GM19452 (cell line): ENCODE results near the gene KMO.

ENCODE experiments used
- ATAC-seq: cut with Tn5 transposase; IDR thresholded peaks from one replicate; pipeline ENCODE4 v1.9.1; 2021; ENCODE audit not compliant: unreplicated experiment

Gene KMO

DNA sequence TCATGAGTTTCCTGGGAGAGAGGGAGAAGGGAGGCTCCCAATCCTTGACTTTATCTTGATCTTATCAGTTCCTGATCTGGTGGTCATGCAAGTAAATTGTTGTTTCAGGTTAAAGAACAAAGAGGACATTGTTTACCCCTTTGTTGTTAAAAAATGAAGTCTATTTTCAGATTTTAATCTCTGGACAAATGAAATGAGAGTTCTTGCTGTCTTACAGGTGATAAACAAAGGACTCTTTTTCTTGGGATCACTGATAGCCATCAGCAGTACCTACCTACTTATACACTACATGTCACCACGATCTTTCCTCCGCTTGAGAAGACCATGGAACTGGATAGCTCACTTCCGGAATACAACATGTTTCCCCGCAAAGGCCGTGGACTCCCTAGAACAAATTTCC is 59.6 kb downstream of the KMO start:
- ATAC-seq = no peak

DNA sequence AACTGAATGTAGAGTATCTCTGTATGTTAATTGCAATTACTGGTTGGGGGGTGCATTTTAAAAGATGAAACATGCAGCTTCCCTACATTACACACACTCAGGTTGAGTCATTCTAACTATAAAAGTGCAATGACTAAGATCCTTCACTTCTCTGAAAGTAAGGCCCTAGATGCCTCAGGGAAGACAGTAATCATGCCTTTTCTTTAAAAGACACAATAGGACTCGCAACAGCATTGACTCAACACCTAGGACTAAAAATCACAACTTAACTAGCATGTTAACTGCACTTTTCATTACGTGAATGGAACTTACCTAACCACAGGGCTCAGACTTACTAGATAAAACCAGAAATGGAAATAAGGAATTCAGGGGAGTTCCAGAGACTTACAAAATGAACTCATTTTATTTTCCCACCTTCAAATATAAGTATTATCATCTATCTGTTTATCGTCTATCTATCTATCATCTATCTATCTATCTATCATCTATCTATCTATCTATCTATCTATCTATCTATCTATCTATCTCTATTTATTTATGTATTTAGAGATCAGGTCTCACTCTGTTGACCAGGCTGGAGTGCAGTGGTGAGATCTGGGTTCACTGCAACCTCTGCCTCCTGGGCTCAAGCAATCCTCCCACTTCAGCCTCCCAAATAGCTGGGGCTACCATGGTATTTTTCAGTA is 60.2 kb downstream of the KMO start:
- ATAC-seq = peak; percentile 67

DNA sequence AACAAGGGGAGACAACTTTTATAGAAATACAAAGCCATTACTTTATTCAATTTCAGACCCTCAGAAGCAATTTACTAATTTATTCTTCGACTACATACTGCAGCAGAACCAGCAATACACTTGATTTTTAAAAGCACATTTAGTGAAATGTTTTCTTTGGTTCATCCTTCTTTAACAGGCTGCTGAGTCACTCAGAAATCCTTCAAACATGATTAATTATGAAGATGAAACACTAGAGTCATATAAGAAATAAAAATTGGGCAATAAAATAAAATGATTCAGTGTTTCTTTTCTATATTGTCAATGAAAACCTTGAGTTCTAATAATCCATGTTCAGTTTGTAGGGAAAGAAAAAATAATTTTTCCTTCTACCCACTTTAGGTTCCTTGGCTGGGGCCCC is 61.0 kb downstream of the KMO start:
- no peak for ATAC-seq

DNA sequence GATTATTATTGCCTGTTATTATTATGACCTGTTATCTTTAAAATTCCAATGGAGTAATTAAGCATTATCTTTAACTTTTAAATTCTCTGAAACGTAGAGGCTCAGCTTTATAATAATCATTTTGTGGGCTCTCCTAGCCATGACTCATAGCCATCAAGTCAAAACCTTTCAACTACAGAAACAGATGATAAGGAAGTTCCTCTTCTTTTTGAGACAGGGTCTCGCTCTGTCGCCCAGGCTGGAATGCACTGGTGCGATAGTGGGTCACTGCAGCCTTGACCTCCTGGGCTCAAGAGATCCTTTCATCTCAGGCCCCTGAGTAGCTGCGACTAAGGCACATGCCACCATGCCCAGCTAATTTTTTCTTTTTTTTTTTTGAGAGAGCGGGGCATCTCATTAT is 64.5 kb downstream of the KMO start:
- ATAC-seq = no peak

DNA sequence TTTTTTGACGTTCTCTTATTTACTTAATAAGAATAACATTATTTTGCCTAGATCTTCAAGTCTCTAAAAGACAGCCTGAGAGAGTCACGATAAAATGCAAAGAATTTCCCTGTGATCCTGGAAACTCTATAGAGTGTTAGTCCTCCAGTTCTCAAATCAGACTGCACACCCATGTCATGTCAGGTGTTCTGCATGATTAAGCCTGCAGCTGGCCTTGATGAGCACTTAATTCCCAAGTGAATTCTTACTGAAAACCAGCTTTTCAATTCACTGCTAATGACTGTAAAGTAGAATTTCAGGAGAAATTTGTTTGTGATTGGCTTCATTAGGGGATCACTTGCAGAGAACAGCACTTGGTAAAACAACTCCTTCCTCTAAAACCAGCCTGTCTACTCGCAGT is 66.1 kb downstream of the KMO start:
- ATAC-seq = no peak

DNA sequence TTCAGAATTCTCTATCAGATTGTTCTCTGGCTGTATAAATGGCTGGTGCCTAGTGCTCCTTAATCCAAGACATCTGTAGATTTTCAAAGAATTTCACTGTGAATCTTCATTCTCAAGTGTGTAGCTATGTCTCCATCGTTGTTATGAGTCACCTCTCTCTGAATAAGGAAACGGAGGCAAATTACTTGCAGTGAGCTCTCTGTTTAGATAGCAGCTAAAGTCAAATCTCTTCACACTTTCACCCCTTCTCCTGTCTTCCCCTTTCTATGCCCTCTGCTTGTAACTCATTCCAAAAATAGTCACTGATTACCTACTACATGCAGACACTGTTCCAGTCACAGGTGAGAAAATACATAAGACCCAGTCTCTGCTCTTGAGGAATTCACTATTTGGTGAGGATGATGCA is 68.3 kb downstream of the KMO start:
- peak; percentile 84 for ATAC-seq

DNA sequence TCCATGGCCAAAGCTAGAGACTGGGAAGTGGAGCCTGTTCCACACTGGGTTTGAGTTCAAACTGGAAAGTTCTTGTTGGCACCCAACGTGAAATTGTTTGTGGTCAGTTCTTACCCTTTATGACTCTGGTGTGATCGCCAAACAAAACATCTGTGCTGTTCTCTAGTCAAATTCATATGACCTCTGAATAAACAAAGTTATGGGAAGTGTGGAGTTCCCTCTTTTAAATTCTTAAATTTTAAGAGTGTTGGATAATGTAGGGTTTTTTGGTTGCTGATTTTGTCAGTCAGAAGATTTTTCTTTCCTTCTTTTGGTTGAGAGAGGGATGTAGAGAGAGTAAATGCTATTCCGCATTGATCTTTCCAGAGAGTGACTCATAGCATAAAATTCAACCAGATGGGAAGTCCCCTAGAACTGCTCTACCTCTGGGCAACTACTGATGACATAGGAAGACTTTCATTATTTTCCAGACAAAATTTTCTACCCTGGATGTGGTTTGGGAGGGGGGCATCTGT is 71.6 kb downstream of the KMO start:
- no peak for ATAC-seq

DNA sequence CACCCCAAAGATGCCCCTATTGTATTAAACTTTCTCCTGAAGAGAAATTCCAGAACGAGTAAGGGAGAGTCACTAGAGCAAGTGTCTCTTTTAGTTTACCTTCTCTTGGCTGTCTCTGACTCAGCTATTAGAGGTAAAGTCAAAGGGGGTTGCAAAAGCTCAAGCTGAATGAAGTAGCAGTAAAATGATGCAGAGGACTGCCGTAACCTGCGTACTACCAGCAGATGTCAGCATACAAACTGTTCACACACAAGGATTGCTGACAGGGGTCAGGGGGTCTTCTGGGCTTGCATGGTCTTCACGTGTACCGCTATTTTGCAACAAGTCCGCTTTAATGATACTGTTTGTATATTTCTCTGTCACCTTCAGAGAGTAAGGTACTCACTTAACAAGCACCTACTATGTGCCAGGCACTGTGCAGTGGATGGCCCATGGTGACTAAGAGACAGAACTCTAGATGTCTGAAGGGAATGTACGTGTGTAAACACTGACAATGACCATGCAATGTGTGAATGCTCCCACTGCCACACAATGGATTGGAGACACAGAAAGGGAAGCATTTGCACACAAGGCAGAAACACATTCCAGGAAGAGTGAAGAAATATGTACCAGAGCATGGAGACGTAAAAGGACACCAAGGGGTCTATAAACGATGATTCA is 73.1 kb downstream of the KMO start:
- no peak for ATAC-seq

DNA sequence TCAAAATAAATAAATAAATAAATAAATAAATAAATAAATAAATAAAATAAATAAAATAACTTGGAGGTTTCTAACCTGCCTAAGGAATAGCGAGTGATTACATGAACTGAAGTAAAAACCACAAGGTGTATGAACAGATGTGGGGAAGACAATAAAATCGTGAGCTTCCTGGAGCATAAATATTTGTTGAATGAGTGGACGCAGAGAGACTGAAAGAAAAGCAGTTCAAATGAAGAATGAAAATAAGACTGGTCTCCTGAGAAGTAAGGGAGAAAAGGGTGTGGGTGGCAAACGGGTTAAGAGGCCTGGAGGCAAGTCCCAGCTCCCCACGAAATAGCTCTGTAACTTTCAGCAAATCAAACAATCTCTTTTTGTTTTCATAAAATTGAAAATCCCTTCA is 74.4 kb downstream of the KMO start:
- ATAC-seq = no peak

DNA sequence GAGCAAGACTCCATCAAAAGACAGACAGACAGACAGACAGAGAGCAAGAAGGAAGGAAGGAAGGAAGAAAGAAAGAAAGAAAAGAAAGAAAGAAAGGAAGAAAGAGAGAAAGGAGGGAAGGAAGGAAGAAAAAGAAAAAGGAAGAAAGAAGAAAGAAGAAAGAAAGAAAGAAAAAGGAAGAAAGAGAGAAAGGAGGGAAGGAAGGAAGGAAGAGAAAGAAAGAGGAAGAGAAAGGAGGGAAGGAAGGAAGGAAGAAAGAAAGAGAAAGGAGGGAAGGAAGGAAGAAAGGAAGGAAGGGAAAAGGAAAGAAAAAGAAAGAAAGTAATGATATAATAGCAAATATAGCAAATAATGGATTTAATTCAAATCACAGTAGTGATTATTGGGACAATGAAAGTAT is 75.3 kb downstream of the KMO start:
- no peak for ATAC-seq

DNA sequence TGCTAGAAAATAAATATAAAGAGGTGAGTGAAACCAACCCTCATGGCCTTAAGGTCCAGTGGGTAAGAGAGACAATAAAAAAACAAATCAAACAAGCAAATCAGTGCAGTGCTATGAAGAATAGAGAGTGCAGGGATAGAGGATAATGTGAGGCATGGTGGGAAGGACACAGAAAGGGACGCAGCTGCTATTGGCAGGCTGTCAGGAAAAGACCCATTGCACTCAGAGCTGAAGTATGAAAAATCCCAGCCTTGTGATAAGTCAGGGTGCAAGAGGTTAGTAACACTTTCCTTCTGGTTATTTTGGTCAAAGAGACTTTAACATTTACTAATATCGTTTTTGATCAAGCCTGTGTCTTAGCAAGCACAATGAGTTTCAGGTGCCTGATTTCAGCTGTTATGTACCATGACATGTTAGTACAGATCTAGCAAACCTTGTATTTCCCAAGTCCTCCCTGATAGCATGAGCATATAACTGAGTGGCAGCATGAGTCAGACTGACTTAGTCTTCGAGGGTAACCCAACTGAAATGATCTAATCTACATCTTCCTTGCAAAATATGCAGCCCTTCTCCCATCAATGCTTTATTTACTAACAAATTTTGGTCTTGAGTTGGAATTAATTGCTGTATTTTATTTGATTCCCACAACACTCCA is 76.3 kb downstream of the KMO start:
- no peak for ATAC-seq

DNA sequence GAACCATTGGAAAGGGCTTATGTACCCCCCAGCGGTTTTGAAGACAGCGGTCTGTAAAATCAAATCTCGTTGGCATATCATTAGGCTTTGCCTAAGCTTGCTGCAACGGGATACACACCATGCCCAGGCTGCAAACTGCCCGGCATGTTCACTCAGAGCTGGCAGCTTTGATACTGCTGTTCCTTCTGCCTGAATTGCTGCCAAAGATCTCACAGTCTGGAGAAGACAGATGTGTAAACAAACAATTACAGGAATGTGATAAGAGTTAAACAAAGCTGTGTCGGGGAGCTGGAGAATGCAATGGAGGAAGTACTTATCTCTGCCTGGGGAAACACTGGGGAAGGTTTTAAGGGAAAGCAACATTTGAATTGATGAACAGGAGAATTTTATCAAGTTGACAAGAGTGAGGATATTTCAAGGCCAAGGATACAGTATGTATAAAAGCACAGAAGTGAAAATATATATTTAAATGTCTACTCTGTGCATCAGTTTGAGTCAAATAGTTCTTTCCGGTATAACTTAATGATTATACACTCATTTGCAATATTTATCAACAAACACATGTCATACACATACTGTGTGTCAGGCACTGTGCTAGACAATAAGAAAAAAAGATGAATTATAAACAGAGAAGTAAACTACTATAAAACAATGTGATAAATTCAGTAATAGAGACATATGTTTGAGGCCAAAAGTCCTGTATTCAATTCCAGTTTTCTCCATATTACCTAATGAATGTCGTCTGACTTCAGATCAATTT is 78.1 kb downstream of the KMO start:
- ATAC-seq = no peak

DNA sequence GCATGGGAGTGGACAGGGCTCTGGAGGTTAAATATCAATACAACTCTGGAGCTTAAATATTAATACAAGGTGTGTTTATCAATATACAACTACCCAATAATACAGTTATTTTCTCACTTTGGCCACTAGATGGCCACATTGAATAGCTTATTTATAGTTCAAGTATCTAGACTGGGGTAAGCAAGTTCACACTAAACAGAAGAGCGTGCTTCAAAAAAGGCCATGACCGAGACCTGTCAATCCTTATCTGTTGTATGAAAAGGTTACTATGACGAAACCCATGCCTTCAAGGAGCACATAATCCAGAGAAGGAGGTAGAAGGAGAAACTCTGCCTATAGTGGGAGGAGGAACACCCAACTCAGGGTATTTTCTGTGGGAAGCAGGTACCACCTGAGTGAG is 78.9 kb downstream of the KMO start:
- ATAC-seq = peak; percentile 93

DNA sequence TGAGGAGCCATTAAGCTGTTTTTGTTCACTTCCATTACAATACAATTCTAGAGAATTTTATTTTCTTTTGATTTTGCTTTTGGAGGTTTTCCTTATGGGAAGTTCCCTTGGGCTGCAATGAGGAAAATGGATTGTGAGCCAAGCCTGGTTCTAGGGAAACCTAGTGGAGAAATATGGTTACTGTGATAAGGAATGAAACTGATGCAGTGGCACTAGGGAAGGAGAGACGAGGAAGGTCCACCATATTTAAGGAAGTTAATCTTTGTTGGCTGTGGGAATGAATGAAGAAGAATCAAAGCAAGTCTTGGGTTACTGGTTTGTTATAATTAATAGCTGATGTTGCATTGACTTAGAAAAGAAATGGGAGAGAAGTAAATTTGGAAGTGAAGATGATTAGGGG is 79.6 kb downstream of the KMO start:
- ATAC-seq = no peak

DNA sequence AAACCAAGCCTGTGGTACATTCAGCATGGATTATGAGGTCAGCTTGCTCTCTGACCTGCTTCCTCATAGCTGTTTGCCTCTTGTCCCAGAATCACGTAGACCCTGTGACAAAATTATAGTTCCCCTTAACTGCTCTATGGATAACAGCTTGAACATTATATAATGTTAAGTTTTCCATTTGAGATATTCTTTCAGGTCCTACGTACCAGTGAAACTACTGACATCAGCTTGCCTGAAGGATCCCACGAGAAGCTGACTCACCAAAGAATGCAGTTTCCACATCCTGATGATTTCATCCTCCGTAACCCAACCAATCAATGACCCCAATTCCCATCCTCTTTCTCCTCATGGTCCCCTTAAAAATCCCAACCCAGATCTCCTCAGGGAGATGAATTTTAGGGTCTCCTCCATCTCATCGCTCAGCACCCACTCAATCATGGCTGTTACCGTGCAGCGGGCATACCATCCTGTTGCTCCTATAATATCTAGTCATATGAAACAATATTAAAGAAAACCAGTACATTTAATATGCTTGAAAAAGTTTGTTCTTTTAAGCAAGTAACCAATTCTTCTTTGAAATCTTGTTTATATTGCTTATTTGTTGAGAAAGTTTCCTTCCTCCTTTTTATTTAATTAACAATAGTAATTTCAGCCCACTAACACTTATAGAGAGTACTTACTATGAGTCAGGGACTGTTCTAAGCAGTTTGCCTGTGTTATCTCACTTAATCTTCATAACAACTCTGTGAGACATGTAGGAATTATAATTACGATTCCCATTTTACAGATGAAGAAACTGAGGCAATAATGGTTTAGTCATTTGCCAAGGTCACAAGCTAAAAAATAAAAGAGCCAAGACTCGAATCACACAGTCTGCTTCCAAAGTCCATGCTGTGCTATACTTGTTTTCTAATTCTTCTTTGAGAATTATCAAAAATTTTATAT is 80.6 kb downstream of the KMO start:
- no peak for ATAC-seq

DNA sequence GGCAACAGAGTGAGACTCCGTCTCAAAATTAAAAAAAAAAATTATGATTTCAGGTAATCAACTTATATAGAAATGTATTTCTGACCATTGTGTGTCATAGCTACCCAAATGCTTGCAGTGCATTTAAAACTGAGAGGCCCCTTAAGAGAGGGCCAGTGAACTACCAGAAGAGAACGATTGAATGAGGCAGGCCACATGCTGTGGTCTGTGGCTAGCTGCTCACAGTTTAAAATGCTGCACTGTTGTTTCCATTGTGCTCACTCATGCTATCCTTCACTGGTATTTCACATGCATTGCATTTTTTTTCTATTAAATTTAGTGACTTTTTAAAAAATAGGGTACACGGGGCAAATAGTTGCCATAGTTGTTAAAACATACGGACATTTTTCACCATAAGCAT is 82.0 kb downstream of the KMO start:
- ATAC-seq = no peak

DNA sequence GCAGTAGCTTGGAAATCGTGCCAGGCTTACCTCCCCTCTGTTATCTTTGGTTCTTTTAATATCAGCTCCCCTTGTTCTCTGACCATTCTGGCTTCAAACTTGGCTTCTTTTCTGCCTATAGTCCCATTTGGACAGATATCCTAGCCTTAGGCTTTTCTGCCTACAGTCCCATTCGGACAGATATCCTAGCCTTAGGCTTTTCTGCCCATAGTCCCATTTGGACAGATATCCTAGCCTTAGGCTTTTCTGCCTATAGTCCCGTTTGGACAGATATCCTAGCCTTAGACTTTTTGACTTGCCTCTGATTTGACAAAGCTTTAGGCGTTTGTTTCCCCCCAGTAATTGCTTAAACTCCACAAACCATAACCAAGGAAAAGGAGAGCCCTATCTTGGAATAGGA is 82.4 kb downstream of the KMO start:
- no peak for ATAC-seq

DNA sequence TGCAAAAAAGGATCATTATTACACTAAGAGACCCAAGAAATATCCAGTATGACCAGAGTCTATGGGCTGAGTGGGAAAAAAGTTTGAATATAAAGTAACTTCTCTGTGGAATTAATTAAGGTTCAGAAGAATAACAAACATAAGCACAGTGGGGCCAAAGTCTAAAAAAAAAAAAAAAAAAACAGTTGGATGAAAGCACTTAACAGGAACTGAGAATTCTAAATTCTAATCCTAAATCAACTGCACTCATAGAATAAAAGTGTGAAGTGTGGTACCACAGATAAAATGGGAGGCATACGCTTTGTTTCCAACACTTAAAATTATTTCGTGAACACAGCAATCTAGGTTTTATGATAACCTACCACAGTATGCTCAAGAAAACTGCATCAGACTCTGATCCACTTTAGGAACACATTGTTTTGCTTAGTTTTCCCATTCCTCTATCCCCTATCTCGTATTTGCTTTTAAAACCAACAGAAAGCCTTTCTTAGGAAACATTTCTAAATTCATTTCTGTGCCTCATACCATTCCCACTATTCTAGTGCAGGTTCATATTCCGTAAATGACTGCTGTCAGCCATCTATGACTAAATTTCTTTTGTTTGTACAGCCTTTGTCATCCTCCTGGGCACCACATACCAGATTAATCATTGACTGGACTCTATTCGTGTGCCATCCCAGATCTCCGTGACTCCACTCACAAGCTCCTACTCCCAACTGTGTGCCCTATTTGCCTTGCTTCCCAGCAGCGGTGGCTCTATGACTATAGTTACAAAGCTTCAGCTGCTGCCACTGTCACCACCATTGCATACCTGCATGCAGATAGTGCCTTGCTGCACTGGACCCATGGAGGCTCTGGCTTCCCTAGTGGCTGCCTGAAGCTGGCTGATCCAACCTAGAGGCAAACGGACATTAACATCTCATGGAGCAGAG is 83.1 kb downstream of the KMO start:
- no peak for ATAC-seq

DNA sequence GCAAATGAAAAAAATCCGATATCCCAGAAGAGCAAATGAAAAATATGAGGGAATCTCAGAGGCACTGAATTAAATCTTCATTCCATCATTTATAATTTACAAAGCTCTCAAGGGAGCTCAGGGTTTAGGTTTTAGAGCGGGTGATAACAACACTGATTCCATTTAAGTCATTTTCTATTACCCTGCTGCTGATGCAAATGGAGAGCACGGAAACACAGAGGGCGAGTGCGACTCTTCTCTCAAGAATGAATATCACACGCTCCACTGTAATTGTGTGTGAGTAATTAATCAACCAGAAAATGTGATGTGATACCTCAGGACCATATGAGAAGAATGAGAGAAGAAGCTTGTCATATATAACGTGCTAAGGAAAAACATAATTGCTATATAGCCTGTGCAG is 85.2 kb downstream of the KMO start:
- no peak for ATAC-seq
